AG10803 (cell line): ENCODE measurements around the gene STAT3.
"Not testable (repeated sequence)": the region's sequence is repeated elsewhere in the genome, so short reads cannot be mapped to it uniquely, and the experiment has no call there.

ENCODE experiments used
- DNase-seq: peaks from one replicate; pipeline ENCODE4 v3.0.0; 2010; ENCODE audit warnings: low read depth
- H3K4me3 ChIP-seq: 2 replicates; pipeline ENCODE4 v1.5.1; 2011; ENCODE audit warnings: mild to moderate bottlenecking, low read length, control low read depth
- CTCF ChIP-seq: conservative IDR thresholded peaks from 2 replicates; pipeline ENCODE4 v1.5.1; 2011; ENCODE audit warnings: mild to moderate bottlenecking, low read length, control low read depth, inconsistent platforms

Gene STAT3

GRCh38 chr17:42363231-42363630, 25.0 kb downstream of the STAT3 start:
- H3K4me3 ChIP-seq, result no peak overlapping the region
- TF ChIP-seq CTCF, result no peak
- no peak for DNase-seq

GRCh38 chr17:42362245-42362961, 25.8 kb downstream of the STAT3 start:
- DNase-seq, result no peak

GRCh38 chr17:42361781-42362186, 26.5 kb downstream of the STAT3 start:
- H3K4me3 ChIP-seq, result no peak overlapping the region
- DNase-seq, result no peak
- TF ChIP-seq CTCF, result no peak

More at GRCh38 chr17:42362245-42362961, 25.8 kb downstream of the STAT3 start:
- TF ChIP-seq CTCF, result no peak
- no peak overlapping the region for H3K4me3 ChIP-seq

GRCh38 chr17:42360388-42360787, 27.9 kb downstream of the STAT3 start:
- peak; percentile 74 for DNase-seq
- not testable (repeated sequence) for H3K4me3 ChIP-seq

GRCh38 chr17:42359133-42359532, 29.1 kb downstream of the STAT3 start:
- TF ChIP-seq CTCF, result no peak
- no peak overlapping the region for H3K4me3 ChIP-seq
- no peak for DNase-seq

- TF ChIP-seq CTCF, result no peak
- no peak for DNase-seq
- no peak overlapping the region for H3K4me3 ChIP-seq
Observed at GRCh38 chr17:42358434-42358833, 29.8 kb downstream of the STAT3 start.

- no peak overlapping the region for H3K4me3 ChIP-seq
- peak; percentile 91 for DNase-seq
- TF ChIP-seq CTCF, result no peak
Observed at GRCh38 chr17:42354956-42355843, 33.0 kb downstream of the STAT3 start.
